GM12878 (cell line): ENCODE measurements around the gene SCAP.

Source experiments
- ATF2 ChIP-seq: IDR thresholded peaks from 2 replicates; pipeline ENCODE4 v1.6.1; 2012; ENCODE audit warnings: low read length, inconsistent platforms
- CTCF ChIP-seq, 3 experiments: IDR thresholded peaks in 2 of 3; conservative IDR thresholded peaks in 1 of 3; 2 replicates each; pipeline ENCODE4 v1.5.1; 2011; ENCODE audit warnings: low read depth in 3 of 3, low read length in 3 of 3, mild to moderate bottlenecking in 3 of 3, control low read depth in 2 of 3, moderate library complexity in 2 of 3, inconsistent platforms in 1 of 3, mixed read lengths in 1 of 3; ENCODE audit not compliant: control insufficient read depth in 2 of 3, insufficient read depth in 1 of 3; ENCODE audit errors: extremely low read depth in 1 of 3
- DPF2 ChIP-seq: fragments of 450-650 bp; IDR thresholded peaks from 2 replicates; pipeline ENCODE4 v1.6.1; 2017; ENCODE audit warnings: mild to moderate bottlenecking
- EP300 ChIP-seq, 2 experiments: fragments of 150-350 bp in 1 of 2; IDR thresholded peaks; 2 replicates each; pipeline ENCODE4 v1.6.1; 2011 to 2012; ENCODE audit warnings: low read depth in 2 of 2, low read length in 2 of 2, borderline replicate concordance in 1 of 2, improper control_type of control experiment in 1 of 2, inconsistent platforms in 1 of 2; ENCODE audit not compliant: control insufficient read depth in 1 of 2
- ETV6 ChIP-seq, 2 experiments: fragments of 450-650 bp in 1 of 2; IDR thresholded peaks in 1 of 2; conservative IDR thresholded peaks in 1 of 2; 2 replicates each; pipeline ENCODE4 v1.6.1; 2014; ENCODE audit warnings: antibody characterized with exemption in 1 of 2, borderline replicate concordance in 1 of 2, low read depth in 1 of 2, mild to moderate bottlenecking in 1 of 2, moderate library complexity in 1 of 2
- EZH2 ChIP-seq: IDR thresholded peaks from 2 replicates; pipeline ENCODE4 v1.6.1; 2012; ENCODE audit warnings: low read depth, mild to moderate bottlenecking, control low read depth, inconsistent platforms, low read length, borderline replicate concordance; ENCODE audit not compliant: control insufficient read depth
- MAX ChIP-seq: IDR thresholded peaks from 2 replicates; pipeline ENCODE4 v1.6.1; 2012; ENCODE audit warnings: low read depth, low read length, improper control_type of control experiment
- PBX3 ChIP-seq: IDR thresholded peaks from 2 replicates; pipeline ENCODE4 v1.6.1; 2011; ENCODE audit warnings: mild to moderate bottlenecking, low read depth, low read length, moderate library complexity; ENCODE audit not compliant: insufficient replicate concordance
- REST ChIP-seq: IDR thresholded peaks from 2 replicates; pipeline ENCODE4 v1.6.1; 2012; ENCODE audit warnings: mild to moderate bottlenecking, low read depth, low read length
- SP1 ChIP-seq: IDR thresholded peaks from one replicate; pipeline ENCODE4 v1.6.1; 2011; ENCODE audit warnings: low read depth, low read length
- USF1 ChIP-seq: IDR thresholded peaks from 2 replicates; pipeline ENCODE4 v1.6.1; 2011; ENCODE audit warnings: borderline replicate concordance, low read depth, mild to moderate bottlenecking, moderate library complexity, mixed read lengths, low read length; ENCODE audit not compliant: insufficient read depth; ENCODE audit errors: extremely low read length
- ZBED1 ChIP-seq: IDR thresholded peaks from 2 replicates; pipeline ENCODE4 v1.6.1; 2016; ENCODE audit warnings: borderline replicate concordance
- TF ChIP-seq, protein P1 (sequence below): IDR thresholded peaks from 2 replicates; pipeline ENCODE4 v1.6.1; 2012; ENCODE audit warnings: improper control_type of control experiment, low read depth, low read length; ENCODE audit not compliant: insufficient replicate concordance

- no peak for TF ChIP-seq ATF2
- no peak for TF ChIP-seq USF1
- no peak for TF ChIP-seq EZH2
- TF ChIP-seq MAX, result no peak
- no peak for TF ChIP-seq EP300 (IDR thresholded peaks at IDR 0.05; ENCODE audit: borderline replicate concordance in 1 of 2, control insufficient read depth in 1 of 2, low read depth in 2 of 2, low read length in 2 of 2)
- TF ChIP-seq REST, result no peak
- TF ChIP-seq PBX3, result no peak
- TF ChIP-seq SP1, result no peak
- TF ChIP-seq ETV6 (conservative IDR thresholded peaks at IDR 0.05 in 1 of 2, IDR thresholded peaks at IDR 0.05 in 1 of 2; ENCODE audit: borderline replicate concordance in 1 of 2, low read depth in 1 of 2), result no peak
- TF ChIP-seq CTCF (IDR thresholded peaks at IDR 0.05 in 2 of 3, conservative IDR thresholded peaks at IDR 0.05 in 1 of 3; ENCODE audit: control insufficient read depth in 2 of 3, extremely low read depth in 1 of 3, insufficient read depth in 1 of 3, low read depth in 3 of 3, low read length in 3 of 3), result no peak
- TF ChIP-seq, protein P1, sequence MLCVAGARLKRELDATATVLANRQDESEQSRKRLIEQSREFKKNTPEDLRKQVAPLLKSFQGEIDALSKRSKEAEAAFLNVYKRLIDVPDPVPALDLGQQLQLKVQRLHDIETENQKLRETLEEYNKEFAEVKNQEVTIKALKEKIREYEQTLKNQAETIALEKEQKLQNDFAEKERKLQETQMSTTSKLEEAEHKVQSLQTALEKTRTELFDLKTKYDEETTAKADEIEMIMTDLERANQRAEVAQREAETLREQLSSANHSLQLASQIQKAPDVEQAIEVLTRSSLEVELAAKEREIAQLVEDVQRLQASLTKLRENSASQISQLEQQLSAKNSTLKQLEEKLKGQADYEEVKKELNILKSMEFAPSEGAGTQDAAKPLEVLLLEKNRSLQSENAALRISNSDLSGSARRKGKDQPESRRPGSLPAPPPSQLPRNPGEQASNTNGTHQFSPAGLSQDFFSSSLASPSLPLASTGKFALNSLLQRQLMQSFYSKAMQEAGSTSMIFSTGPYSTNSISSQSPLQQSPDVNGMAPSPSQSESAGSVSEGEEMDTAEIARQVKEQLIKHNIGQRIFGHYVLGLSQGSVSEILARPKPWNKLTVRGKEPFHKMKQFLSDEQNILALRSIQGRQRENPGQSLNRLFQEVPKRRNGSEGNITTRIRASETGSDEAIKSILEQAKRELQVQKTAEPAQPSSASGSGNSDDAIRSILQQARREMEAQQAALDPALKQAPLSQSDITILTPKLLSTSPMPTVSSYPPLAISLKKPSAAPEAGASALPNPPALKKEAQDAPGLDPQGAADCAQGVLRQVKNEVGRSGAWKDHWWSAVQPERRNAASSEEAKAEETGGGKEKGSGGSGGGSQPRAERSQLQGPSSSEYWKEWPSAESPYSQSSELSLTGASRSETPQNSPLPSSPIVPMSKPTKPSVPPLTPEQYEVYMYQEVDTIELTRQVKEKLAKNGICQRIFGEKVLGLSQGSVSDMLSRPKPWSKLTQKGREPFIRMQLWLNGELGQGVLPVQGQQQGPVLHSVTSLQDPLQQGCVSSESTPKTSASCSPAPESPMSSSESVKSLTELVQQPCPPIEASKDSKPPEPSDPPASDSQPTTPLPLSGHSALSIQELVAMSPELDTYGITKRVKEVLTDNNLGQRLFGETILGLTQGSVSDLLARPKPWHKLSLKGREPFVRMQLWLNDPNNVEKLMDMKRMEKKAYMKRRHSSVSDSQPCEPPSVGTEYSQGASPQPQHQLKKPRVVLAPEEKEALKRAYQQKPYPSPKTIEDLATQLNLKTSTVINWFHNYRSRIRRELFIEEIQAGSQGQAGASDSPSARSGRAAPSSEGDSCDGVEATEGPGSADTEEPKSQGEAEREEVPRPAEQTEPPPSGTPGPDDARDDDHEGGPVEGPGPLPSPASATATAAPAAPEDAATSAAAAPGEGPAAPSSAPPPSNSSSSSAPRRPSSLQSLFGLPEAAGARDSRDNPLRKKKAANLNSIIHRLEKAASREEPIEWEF, result no peak
- no peak for TF ChIP-seq DPF2
- TF ChIP-seq ZBED1, result no peak
Measured at GRCh38 chr3:47491777-47492176, 16.0 kb upstream of the SCAP start.
